Kidney epithelial cell (primary cell): Measurements from ENCODE around the gene PPDPF. TPM values are rescaled to one million over a fixed set of nuclear protein-coding genes. Genes with fewer than 3 reads are reported as not detected.

Source experiments
- DNase-seq: peaks from one replicate; pipeline ENCODE4 v3.0.0-alpha.2; 2010; ENCODE audit warnings: low read depth
- H3K27me3 ChIP-seq: 2 replicates; pipeline ENCODE4 v1.6.0; 2011; ENCODE audit warnings: low read length; ENCODE audit not compliant: control insufficient read depth, insufficient read depth
- H3K36me3 ChIP-seq: 2 replicates; pipeline ENCODE4 v1.5.1; 2011; ENCODE audit warnings: low read length; ENCODE audit not compliant: control insufficient read depth, insufficient read depth
- H3K4me3 ChIP-seq: 2 replicates; pipeline ENCODE4 v1.5.1; 2011; ENCODE audit warnings: low read depth, mild to moderate bottlenecking, control low read depth, low read length
- total RNA-seq: library from RNA; depleted of rRNA; stranded (reverse); fragments of >200 nt; gene quantifications from 2 replicates; pipeline ENCODE4 v1.2.3, GENCODE V29; 2015
- TF ChIP-seq, protein P1 (sequence below): IDR thresholded peaks from 2 replicates; pipeline ENCODE4 v1.5.1; 2011; ENCODE audit warnings: mild to moderate bottlenecking, moderate library complexity, low read length, control low read depth, inconsistent platforms; ENCODE audit not compliant: insufficient read depth, poor library complexity, severe bottlenecking

Gene PPDPF
- total RNA-seq, 1 donor from 2014 or later = 114 TPM

DNA sequence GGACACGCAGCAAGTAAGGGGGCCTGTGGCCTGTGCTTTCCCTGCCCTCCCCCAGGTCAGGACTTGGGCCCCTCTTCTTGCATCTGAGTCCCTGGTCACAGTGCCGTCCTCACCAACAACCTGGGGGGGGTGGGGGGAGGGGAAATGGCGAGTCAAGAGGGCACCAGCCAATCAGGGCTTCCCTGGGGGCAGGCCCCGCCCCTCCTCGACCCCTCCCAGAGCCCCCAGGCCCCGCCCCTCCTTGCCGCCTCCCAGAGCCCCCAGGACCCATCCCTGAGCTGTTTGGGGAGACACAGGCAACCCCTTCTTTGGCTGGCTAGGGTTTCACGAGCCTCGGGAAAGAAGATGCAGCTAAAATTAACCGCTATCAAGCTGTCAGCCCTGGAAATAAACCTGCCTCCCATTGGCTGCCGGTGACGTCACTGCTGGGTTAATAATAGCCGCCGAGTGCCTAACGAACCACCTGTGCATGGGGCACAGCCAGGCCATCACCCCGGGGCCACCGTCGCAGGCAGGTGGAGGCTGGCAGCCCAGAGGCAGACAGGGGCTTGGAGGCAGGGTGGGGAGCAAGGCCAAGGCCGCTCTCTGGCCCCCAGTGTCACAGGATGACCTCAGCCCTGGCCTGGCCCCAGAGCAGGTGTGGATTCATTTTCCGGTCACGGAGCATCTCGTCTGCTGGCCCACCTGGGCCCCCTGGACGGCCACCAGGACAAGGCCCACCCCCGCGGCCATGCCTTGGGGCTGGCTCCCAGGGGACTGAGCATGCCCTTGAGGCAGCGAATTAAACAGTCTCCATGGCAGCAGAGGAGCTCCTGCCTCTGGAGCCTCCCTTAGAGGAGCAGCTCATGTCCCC, 18.5 kb upstream of the PPDPF start:
- TF ChIP-seq, protein P1, sequence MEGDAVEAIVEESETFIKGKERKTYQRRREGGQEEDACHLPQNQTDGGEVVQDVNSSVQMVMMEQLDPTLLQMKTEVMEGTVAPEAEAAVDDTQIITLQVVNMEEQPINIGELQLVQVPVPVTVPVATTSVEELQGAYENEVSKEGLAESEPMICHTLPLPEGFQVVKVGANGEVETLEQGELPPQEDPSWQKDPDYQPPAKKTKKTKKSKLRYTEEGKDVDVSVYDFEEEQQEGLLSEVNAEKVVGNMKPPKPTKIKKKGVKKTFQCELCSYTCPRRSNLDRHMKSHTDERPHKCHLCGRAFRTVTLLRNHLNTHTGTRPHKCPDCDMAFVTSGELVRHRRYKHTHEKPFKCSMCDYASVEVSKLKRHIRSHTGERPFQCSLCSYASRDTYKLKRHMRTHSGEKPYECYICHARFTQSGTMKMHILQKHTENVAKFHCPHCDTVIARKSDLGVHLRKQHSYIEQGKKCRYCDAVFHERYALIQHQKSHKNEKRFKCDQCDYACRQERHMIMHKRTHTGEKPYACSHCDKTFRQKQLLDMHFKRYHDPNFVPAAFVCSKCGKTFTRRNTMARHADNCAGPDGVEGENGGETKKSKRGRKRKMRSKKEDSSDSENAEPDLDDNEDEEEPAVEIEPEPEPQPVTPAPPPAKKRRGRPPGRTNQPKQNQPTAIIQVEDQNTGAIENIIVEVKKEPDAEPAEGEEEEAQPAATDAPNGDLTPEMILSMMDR = no peak
- Histone ChIP-seq H3K36me3 (no peaks in the 10 kb centered on the region), H3K4me3 (no peak overlapping the region), H3K27me3 (peaks cover 49% of the 10 kb centered on the region)
- no peak for DNase-seq

DNA sequence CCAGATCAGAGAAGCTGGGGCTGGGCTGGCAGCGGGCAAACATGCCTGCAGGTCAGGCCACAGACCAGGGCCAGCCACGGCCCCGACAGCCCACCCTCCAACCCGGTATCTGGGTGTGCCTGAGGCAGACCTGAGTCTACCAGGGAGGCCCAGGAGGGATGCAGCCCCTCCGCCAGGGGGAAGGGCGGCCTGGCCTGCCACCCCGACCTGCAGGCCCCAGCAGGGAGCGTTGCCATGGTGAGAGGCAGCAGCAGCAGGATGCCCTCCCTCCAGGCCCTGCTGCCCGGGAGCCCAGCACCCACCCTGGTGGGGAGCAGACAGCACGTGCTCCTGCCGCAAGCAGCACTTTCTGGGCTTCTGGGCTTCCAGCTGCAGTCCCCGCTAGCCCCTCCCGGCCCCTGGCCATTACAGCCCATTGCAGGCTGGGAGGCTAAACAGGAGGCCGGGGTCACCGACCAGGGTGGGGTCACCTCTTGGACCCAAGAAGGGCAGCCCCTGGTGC, 17.8 kb upstream of the PPDPF start:
- DNase-seq = no peak
- H3K27me3 ChIP-seq = peaks cover 48% of the 10 kb centered on the region
- no peak overlapping the region for H3K4me3 ChIP-seq
- H3K36me3 ChIP-seq = no peaks in the 10 kb centered on the region
- TF ChIP-seq, protein P1 = no peak

DNA sequence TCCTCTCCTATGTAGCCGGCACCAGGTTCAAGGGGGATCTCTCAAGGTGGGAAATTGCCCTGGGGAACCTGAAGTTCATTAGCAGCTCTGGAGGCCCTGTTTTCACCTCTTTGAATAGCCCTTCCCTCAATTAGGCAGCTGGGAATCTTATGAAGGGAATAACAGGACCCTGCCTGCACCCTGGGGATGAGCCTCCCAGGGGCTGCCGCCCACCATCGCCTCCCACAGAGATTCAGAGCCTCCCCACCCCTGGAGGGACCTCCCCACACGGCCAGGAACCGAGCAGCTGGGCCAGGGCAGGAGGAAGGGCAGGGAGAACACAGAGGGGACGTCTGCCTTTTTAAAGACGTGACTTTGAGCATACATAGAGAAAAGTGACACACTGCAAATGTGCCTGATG, 17.0 kb upstream of the PPDPF start:
- DNase-seq = no peak
- Histone ChIP-seq H3K36me3 (no peaks in the 10 kb centered on the region), H3K4me3 (no peak overlapping the region), H3K27me3 (peaks cover 40% of the 10 kb centered on the region)
- TF ChIP-seq, protein P1 = no peak

DNA sequence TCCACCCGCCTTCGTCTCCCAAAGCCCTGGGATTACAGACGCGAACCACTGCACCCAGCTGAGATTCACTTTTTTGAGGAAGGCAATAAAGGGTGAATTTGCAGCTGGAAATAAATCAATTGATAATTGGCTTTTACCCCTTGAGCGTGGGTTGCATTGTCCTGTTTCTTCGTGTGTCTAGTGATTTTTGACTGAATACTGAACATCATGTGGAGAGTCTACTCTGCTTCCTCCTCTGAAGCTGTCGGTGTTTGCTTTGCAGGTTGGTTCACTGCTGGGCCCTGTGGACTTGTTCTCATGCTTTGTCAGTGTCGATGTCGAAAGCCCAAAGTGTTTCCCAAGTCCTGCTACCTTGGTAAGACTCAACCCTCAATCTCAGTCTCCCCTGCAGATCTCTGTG, 15.9 kb upstream of the PPDPF start:
- H3K36me3 ChIP-seq = no peaks in the 10 kb centered on the region
- no peak overlapping the region for H3K4me3 ChIP-seq
- no peak for DNase-seq
- peaks cover 38% of the 10 kb centered on the region for H3K27me3 ChIP-seq
- TF ChIP-seq, protein P1 = no peak

DNA sequence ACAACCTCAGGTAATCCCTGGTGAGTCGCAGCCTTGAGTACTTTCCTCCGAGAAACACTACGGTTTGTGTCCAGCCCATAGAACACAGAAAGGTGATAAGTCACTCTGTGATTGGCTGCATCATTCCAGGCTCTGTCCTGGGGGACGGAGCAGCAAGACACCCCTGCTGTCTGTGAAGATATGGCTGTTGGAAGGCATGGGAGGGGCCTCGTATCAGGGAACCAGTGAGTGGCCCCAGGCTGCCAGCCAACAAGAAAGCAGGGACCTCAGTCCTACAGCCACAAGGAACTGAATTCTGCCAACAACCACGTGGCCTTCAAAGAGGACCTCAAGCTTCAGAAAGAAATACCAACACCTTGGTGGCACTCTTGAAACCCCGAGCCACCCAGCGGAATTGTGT, 15.3 kb upstream of the PPDPF start:
- TF ChIP-seq, protein P1 = no peak
- Histone ChIP-seq H3K4me3 (no peak overlapping the region), H3K36me3 (no peaks in the 10 kb centered on the region), H3K27me3 (peaks cover 32% of the 10 kb centered on the region)
- no peak for DNase-seq
